T-helper 22 cell (primary cell): ENCODE measurements around the gene SNX30.

Experiments used
- DNase-seq: peaks from one replicate; pipeline ENCODE4 v3.0.0-alpha.2; 2020; ENCODE audit warnings: low read depth

SNX30 gene

GRCh38 chr9:112752334-112753125 lies 2.0 kb downstream of the SNX30 start:
- no peak for DNase-seq

- no peak for DNase-seq
Observed at GRCh38 chr9:112753725-112754124, 3.2 kb downstream of the SNX30 start.

DNA sequence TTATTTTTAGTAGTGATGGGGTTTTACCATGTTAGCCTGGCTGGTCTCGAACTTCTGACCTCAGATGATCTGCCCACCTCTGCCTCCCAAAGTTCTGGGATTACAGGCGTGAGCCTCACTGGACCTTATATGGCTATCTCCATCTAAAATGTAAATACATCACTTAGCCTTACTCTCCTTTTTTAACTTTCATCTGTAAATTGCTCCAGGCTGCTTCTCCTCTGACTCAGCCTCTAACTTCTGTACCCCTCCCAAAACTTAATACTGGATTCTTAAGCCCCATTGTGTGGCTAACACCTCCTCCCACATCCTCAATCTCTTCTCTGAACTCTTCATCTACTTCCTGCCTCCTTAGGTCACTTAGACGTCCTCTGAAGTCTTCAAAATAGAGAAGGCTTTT lies 4.0 kb downstream of the SNX30 start:
- DNase-seq = peak; percentile 15

- DNase-seq = no peak
Observed at GRCh38 chr9:112755016-112755427, 4.5 kb downstream of the SNX30 start.

GRCh38 chr9:112755675-112756074 lies 5.1 kb downstream of the SNX30 start:
- DNase-seq = no peak

DNA sequence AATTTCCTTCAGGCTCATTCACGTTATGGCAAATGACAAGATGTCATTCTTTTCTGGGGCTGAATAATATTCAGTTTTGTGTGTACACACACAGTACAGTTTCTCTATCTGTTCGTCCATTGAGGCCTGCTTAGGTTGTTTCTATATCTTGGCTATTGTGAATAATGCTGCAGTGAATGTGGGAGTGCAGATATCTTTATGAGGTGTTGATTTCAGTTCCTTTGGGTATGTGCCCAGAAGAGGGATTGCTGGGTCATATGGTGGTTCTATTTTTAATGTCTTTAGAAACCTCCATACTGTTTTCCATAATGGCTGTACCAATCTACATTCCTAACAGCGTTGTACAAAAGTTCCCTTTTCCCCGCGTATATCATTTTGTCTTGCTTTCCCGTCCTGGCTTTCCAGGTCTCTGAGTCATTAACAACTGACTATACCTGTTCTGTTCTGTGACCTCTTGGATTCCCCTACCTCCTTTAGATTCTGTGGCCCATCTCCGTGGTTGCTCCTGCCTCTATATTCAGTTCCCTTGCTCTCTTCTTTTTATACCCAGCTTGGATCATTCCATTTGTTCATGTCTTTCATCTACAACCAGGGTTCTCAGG lies 6.8 kb downstream of the SNX30 start:
- DNase-seq = no peak

DNA sequence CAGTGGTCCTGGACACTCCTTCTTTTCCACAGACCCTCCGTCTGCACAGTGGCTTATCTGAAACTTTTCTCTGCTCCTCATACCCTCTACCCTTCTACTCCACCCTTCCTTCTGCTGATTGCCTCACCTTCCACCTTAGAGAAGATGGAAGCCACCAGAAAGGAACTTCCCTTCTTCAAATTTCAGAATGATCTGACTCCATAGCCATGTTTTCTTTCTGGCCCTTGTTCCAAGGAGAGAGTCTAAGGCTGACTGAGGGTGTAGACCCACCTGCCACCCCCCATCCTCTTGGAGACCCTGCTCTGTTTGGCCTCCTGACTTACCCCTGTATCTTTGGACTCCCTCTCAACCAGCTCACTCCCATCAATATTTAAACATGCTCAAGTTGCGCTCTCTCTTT lies 7.4 kb downstream of the SNX30 start:
- DNase-seq = no peak

DNA sequence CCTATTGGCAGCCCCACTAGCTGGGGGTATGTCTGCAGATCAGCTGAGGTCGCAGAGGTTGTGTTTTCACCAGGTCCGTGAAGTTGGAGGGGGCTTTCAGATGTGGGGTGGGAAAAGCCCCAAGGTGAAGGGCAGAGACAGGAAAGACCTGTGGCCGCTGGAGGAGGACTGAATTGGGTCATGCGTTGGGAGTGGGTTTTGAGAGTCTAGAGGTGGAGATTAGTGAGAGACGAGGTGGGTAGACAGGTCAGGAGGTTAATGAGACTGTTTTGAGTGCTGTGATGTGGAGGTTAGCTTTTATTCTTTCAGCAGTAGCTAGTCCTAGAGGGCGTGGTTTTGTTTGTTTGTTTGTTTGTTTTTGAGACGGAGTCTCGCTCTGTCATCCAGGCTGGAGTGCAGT lies 10.3 kb downstream of the SNX30 start:
- no peak for DNase-seq

- no peak for DNase-seq
Observed at GRCh38 chr9:112761912-112762655, 11.5 kb downstream of the SNX30 start.

GRCh38 chr9:112762726-112763518 lies 12.4 kb downstream of the SNX30 start:
- DNase-seq = no peak

GRCh38 chr9:112764344-112764743 lies 13.8 kb downstream of the SNX30 start:
- no peak for DNase-seq

DNA sequence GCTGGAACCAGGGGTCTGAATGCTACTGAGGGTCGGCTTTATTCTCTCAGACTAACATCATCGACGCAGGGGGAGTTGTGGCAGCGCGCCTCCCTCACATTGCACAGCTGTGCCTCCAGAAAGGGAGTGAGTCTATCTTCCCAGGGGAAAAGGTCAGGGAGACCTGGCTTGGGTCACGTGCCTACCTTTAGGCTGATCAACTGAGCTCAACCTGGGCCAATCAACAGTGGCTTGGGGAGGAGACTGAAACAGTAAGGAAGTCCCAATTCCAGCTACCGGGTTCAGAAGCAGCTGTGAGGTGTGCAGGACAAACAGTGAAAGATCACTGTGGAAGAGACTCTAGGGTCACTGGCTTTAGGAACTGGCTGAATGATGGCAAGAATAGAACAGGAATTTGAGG lies 14.3 kb downstream of the SNX30 start:
- DNase-seq = no peak

- no peak for DNase-seq
Observed at GRCh38 chr9:112765281-112765680, 14.7 kb downstream of the SNX30 start.

GRCh38 chr9:112771359-112772214 lies 21.0 kb downstream of the SNX30 start:
- DNase-seq = no peak

- DNase-seq = no peak
Observed at GRCh38 chr9:112772215-112772509, 21.6 kb downstream of the SNX30 start.

GRCh38 chr9:112772551-112772950 lies 22.0 kb downstream of the SNX30 start:
- DNase-seq = no peak

GRCh38 chr9:112774006-112774996 lies 23.7 kb downstream of the SNX30 start:
- DNase-seq = no peak

DNA sequence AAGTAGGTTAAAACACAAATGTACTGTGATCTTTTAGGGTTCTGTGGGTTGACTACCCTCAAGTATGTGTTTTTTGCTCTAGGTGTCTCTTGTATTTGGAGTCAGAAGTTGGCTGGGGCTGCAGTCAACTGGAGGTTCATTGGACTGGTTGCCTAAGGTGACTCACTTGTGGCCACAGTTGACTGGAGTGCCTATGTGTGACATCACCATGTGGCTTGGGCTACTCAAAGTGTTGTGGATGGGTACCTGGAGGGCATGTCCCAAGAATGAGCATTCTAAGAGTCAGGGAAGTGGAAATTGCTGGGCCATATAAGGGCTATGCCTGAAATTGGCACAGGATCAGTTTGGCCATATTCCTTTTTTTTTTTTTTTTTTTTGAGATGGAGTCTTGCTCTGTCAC lies 27.4 kb downstream of the SNX30 start:
- no peak for DNase-seq

GRCh38 chr9:112780450-112781036 lies 30.0 kb downstream of the SNX30 start:
- no peak for DNase-seq

- DNase-seq = no peak
Observed at GRCh38 chr9:112782218-112782617, 31.7 kb downstream of the SNX30 start.
